ENCODE measurements around the gene GFI1.
"Not testable (repeated sequence)": the region's sequence is repeated elsewhere in the genome, so short reads cannot be mapped to it uniquely, and the experiment has no call there.

The GFI1 gene

DNA sequence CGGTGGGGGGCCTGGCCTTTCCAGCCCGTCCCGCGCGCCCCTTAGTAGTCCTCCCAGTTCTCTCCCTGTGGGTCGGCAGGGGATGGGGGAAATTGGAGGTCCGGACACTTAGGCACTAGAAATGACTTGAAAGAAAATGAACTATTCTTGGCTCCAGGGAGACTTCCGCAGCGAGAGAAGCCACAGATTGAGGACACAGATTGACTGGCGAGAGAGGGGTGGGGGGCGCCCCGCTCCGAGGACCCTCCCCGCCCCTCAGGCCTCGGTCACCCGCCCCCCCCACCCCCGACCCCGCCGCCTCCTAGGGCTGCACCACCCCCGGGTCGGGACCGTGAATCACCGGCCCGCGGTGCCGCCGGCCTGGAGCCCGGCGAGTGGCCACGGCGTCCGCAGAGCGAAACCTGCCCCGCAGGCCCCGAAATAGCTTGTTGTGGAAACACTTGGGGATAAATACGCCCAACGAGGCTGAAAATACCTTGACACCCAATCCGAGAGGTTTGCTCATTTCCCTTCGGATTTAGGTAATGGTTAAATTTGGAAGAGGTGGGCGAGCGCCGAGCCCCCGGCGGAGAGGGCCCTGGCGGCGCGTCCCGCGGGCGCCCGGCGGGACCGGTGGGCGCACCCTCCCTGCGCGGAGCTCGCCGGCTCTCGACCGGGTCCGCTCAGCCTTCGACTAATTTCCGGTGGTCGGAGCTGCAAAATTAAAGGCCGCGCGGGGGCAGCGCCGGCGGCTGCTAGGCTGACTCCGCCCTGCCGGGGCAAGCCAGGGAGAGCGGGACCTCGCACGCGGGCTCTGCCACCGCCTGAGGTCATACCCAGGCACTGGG is at the start of gene GFI1:
Gene GFI1, minus strand, starts transcription at position 675 of the 827 bp plus-strand sequence. CDS start 3,438 bp downstream, outside the sequence.
- no peaks in the 10 kb centered on the region for H3K36me3 ChIP-seq (ENCODE audit: control insufficient read depth, low read depth, low read length)
- H3K4me1 ChIP-seq (ENCODE audit: control insufficient read depth, low read depth, low read length) = peaks cover 14% of the 10 kb centered on the region
- no peak within 1 kb of the TSS for H3K27ac ChIP-seq (ENCODE audit: low read length)
- H3K9me3 ChIP-seq (ENCODE audit: control insufficient read depth, low read depth, low read length) = no peaks in the 10 kb centered on the region
- H3K9ac ChIP-seq (ENCODE audit: low read length) = no peak within 1 kb of the TSS
- peak within 1 kb of the TSS; percentile 55 for H3K4me3 ChIP-seq (ENCODE audit: low read length)
- H3K27me3 ChIP-seq (ENCODE audit: control insufficient read depth, insufficient read depth, low read length) = peaks cover 83% of the 10 kb centered on the region

DNA sequence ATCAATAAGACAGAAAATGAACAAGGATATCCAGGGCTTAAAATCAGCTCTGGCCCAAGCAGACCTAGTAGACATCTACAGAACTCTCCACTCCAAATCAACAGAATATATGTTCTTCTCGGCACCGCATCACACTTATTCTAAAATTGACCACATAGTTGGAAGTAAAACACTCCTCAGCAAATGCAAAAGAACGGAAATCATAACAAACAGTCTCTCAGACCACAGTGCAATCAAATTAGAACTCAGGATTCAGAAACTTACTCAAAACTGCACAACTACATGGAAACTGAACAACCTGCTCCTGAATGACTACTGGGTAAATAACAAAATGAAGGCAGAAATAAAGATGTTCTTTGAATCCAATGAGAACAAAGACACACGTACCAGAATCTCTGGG is 45.6 kb upstream of the GFI1 start:
- not testable (repeated sequence) for H3K27me3 ChIP-seq (ENCODE audit: control insufficient read depth, insufficient read depth, low read length); H3K9me3 ChIP-seq (ENCODE audit: control insufficient read depth, low read depth, low read length); H3K4me1 ChIP-seq (ENCODE audit: control insufficient read depth, low read depth, low read length); H3K4me3 ChIP-seq (ENCODE audit: low read length); H3K9ac ChIP-seq (ENCODE audit: low read length); H3K36me3 ChIP-seq (ENCODE audit: control insufficient read depth, low read depth, low read length); H3K27ac ChIP-seq (ENCODE audit: low read length)

DNA sequence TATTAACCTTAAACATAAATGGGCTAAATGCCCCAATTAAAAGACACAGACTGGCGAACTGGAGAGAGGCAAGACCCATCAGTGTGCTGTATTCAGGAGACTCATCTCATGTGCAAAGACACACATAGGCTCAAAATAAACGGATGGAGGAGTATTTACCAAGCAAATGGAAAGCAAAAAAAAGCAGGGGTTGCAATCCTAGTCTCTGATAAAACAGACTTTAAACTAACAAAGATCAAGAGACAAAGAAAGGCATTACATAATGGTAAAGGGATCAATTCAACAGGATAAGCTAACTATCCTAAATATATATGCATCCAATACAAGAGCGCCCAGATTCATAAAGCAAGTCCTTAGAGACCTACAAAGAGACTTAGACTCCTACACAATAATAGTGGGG is 45.2 kb upstream of the GFI1 start:
- not testable (repeated sequence) for H3K4me3 ChIP-seq (ENCODE audit: low read length); H3K27me3 ChIP-seq (ENCODE audit: control insufficient read depth, insufficient read depth, low read length); H3K4me1 ChIP-seq (ENCODE audit: control insufficient read depth, low read depth, low read length); H3K9ac ChIP-seq (ENCODE audit: low read length); H3K27ac ChIP-seq (ENCODE audit: low read length); H3K36me3 ChIP-seq (ENCODE audit: control insufficient read depth, low read depth, low read length); H3K9me3 ChIP-seq (ENCODE audit: control insufficient read depth, low read depth, low read length)

DNA sequence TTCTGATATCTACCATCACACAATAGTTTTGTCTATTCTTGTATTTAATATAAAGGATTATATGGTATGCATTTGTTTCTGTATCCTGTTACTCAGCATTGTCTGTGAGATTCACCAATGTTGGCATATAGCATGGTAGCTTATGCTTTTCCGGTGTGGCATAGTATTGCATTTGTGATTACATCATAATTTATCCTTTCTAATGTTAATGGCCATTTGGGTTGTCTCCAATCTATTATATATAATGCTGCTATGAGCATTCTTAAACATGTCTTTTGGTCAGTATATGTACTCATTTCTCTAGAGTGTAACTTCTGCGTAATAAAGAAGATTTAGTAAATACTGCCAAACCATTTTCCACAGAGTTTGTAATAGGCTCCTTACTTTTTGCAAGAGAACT is 40.9 kb upstream of the GFI1 start:
- no peaks in the 10 kb centered on the region for H3K27me3 ChIP-seq (ENCODE audit: control insufficient read depth, insufficient read depth, low read length)
- H3K4me3 ChIP-seq (ENCODE audit: low read length) = no peak overlapping the region

DNA sequence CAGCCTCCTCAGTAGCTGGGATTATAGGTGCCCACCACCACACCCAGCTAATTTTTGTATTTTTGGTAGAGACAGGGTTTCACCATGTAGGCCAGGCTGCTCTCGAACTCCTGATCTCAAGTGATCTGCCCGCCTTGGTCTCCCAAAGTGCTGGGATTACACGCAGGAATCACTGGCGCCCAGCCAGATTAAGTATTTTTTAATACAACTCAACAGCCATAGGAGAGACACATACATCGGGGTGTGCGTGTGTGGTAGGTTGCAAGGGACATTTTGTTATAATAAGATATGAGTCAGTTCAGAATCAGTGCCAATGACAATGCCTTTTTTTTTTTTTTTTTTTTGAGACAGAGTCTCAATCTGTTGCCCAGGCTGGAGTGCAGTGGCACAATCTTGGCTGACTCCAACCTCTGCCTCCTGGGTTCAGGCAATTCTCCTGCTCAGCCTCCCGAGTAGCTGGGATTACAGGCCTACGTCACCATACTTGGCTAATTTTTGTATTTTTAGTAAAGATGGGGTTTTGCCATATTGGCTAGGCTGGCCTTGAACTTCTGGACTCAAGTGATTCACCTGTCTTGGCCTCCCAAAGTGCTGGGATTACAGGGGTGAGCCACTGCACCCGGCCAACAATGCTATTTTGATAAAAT is 38.3 kb upstream of the GFI1 start:
- not testable (repeated sequence) for H3K36me3 ChIP-seq (ENCODE audit: control insufficient read depth, low read depth, low read length); H3K4me3 ChIP-seq (ENCODE audit: low read length); H3K27ac ChIP-seq (ENCODE audit: low read length); H3K9me3 ChIP-seq (ENCODE audit: control insufficient read depth, low read depth, low read length); H3K4me1 ChIP-seq (ENCODE audit: control insufficient read depth, low read depth, low read length); H3K27me3 ChIP-seq (ENCODE audit: control insufficient read depth, insufficient read depth, low read length); H3K9ac ChIP-seq (ENCODE audit: low read length)

More for the DNA sequence above, 40.9 kb upstream of the GFI1 start:
- H3K36me3 ChIP-seq (ENCODE audit: control insufficient read depth, low read depth, low read length) = no peaks in the 10 kb centered on the region
- no peaks in the 10 kb centered on the region for H3K9me3 ChIP-seq (ENCODE audit: control insufficient read depth, low read depth, low read length)
- H3K27ac ChIP-seq (ENCODE audit: low read length) = no peak overlapping the region
- H3K4me1 ChIP-seq (ENCODE audit: control insufficient read depth, low read depth, low read length) = no peaks in the 10 kb centered on the region
- no peak overlapping the region for H3K9ac ChIP-seq (ENCODE audit: low read length)

DNA sequence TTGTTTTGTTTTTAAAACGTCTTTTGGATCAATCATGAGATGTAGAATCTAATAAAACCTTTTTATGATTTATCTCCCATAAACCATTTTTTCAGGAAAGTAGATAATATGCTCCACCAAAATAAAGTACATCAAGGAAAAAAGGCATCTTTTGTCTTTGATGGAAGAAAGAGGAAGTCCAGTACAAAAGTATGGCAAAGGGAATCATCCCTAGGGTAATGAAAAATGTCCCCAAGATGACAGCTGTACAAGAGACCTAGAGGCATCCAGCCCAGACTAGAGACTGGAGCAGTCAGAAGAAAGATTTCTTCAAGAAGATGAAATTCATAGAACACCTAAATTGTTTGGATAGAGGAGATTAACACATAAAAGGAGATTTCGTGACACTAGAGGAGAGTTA is 32.3 kb upstream of the GFI1 start:
- no peak overlapping the region for H3K9ac ChIP-seq (ENCODE audit: low read length)
- no peaks in the 10 kb centered on the region for H3K36me3 ChIP-seq (ENCODE audit: control insufficient read depth, low read depth, low read length)
- H3K9me3 ChIP-seq (ENCODE audit: control insufficient read depth, low read depth, low read length) = no peaks in the 10 kb centered on the region
- no peak overlapping the region for H3K4me3 ChIP-seq (ENCODE audit: low read length)
- no peaks in the 10 kb centered on the region for H3K27me3 ChIP-seq (ENCODE audit: control insufficient read depth, insufficient read depth, low read length)
- H3K4me1 ChIP-seq (ENCODE audit: control insufficient read depth, low read depth, low read length) = no peaks in the 10 kb centered on the region
- no peak overlapping the region for H3K27ac ChIP-seq (ENCODE audit: low read length)

DNA sequence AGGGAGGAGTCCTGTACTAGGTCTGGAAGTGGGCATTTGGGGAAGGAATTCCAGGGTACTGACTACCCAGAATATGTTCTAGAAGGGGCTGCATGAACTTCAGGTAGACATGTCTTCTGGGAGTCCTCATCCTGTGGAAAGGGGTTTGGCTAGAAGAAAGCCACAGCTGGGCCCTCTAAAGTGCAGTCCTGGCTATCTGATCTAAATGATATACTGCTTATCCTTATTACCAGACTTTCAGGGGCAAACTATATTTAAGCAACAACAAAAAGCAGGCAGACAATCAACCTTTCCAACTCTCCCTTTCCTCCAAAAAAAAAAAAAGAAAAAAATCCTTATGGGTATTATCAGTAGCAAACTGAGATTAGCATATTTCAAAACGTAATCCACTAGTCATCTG is 29.8 kb upstream of the GFI1 start:
- Histone ChIP-seq H3K9ac (ENCODE audit: low read length) (no peak overlapping the region), H3K27me3 (ENCODE audit: control insufficient read depth, insufficient read depth, low read length) (no peaks in the 10 kb centered on the region), H3K27ac (ENCODE audit: low read length) (no peak overlapping the region), H3K4me1 (ENCODE audit: control insufficient read depth, low read depth, low read length) (no peaks in the 10 kb centered on the region), H3K4me3 (ENCODE audit: low read length) (no peak overlapping the region), H3K9me3 (ENCODE audit: control insufficient read depth, low read depth, low read length) (no peaks in the 10 kb centered on the region), H3K36me3 (ENCODE audit: control insufficient read depth, low read depth, low read length) (no peaks in the 10 kb centered on the region)

DNA sequence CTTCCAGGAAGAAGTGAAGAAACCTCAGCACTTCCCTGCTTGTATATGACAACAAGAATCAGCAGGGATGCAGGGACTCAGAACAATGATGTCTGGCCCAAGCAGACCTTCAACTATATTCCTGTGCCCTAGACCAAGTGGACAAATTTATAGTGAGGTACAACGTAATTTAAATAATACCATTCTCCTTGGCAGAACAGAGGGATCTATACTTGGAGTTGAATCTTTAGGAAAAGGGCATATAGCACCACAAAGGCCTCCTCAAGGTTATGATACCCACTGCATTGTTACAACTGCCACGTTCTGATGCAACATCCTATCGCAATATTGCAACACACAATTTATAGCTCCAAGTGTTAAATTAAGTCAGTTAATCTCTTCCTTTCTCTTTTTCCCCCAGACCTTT is 29.1 kb upstream of the GFI1 start:
- Histone ChIP-seq H3K27ac (ENCODE audit: low read length) (no peak overlapping the region), H3K27me3 (ENCODE audit: control insufficient read depth, insufficient read depth, low read length) (no peaks in the 10 kb centered on the region)

DNA sequence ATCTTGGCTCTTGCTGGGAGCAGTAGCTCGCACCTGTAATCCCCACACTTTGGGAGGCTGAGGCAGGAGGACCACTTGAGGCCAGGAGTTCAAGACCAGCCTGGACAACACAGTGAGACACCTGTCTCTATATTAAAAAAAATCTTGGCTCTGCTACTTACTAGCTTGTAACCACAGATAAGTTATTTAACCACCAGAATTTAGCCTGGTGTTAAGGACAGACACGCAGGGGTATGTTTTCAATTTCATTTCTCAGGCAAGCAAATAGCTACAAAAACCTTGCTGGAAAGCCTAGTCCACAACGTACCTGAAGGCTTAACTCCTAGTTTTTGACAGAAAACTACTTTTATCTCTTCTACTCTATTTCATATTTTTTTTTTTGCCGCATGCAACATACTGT is 24.8 kb upstream of the GFI1 start:
- no peaks in the 10 kb centered on the region for H3K27me3 ChIP-seq (ENCODE audit: control insufficient read depth, insufficient read depth, low read length)
- no peaks in the 10 kb centered on the region for H3K9me3 ChIP-seq (ENCODE audit: control insufficient read depth, low read depth, low read length)
- H3K36me3 ChIP-seq (ENCODE audit: control insufficient read depth, low read depth, low read length) = no peaks in the 10 kb centered on the region
- no peak overlapping the region for H3K27ac ChIP-seq (ENCODE audit: low read length)
- no peak overlapping the region for H3K9ac ChIP-seq (ENCODE audit: low read length)
- no peaks in the 10 kb centered on the region for H3K4me1 ChIP-seq (ENCODE audit: control insufficient read depth, low read depth, low read length)
- no peak overlapping the region for H3K4me3 ChIP-seq (ENCODE audit: low read length)

More for the DNA sequence above, 29.1 kb upstream of the GFI1 start:
- no peak overlapping the region for H3K4me3 ChIP-seq (ENCODE audit: low read length)
- no peaks in the 10 kb centered on the region for H3K36me3 ChIP-seq (ENCODE audit: control insufficient read depth, low read depth, low read length)
- H3K4me1 ChIP-seq (ENCODE audit: control insufficient read depth, low read depth, low read length) = no peaks in the 10 kb centered on the region
- no peaks in the 10 kb centered on the region for H3K9me3 ChIP-seq (ENCODE audit: control insufficient read depth, low read depth, low read length)
- no peak overlapping the region for H3K9ac ChIP-seq (ENCODE audit: low read length)

DNA sequence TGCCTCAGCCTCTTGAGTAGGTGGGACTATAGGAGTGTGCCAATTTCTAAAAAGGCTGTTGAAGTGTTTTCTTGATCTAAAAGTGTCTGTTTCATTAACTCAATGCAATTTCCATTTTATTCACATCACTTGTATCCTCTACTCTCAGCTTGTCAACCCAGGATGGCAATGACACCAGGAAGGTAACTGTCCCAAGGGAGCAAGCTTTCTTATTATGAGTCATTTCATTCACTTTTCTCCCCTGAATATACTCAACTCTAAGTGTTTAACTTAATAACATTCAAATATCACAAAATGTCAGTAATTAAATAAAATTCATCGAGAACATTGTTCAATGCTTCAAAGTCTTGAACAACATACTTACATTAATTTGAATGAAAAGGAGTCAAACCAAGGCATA is 22.9 kb upstream of the GFI1 start:
- H3K4me3 ChIP-seq (ENCODE audit: low read length) = no peak overlapping the region
- H3K36me3 ChIP-seq (ENCODE audit: control insufficient read depth, low read depth, low read length) = no peaks in the 10 kb centered on the region
- no peak overlapping the region for H3K9ac ChIP-seq (ENCODE audit: low read length)
- no peaks in the 10 kb centered on the region for H3K9me3 ChIP-seq (ENCODE audit: control insufficient read depth, low read depth, low read length)
- no peaks in the 10 kb centered on the region for H3K4me1 ChIP-seq (ENCODE audit: control insufficient read depth, low read depth, low read length)
- H3K27ac ChIP-seq (ENCODE audit: low read length) = no peak overlapping the region
- no peaks in the 10 kb centered on the region for H3K27me3 ChIP-seq (ENCODE audit: control insufficient read depth, insufficient read depth, low read length)

DNA sequence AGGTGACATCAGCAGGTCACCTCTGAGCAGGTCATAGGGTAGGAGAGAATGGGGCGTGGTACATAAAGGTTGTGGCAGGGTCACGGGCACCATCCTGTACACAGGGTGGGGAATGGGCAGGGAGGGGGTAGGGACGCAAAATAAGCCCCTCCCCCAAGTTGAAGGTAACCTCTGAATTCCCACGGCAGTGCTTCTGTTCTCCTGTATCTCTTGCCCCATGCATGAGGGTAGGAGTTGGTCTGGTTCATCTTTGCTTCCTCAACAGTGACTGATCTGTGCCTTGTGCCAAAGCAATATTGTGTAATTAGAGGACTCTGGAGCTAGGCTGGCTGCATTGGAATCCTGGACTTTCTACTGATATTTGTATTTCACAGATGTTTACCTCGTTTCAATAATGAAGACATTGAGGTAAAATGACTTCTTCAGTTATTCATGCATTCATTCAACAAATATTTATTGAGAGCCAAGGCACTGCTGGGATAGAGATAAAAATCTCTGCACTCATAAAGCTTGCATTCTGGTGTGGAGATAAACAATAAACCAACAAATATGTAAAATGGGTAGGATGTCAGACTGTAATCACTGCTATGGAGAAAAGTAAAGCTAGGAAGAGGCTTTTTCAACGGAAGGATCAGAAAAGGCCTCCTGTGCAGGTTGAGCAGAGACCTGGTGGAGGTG is 18.4 kb upstream of the GFI1 start:
- no peak overlapping the region for H3K9ac ChIP-seq (ENCODE audit: low read length)
- no peaks in the 10 kb centered on the region for H3K4me1 ChIP-seq (ENCODE audit: control insufficient read depth, low read depth, low read length)
- H3K4me3 ChIP-seq (ENCODE audit: low read length) = no peak overlapping the region

More for the DNA sequence above, 18.4 kb upstream of the GFI1 start:
- H3K27me3 ChIP-seq (ENCODE audit: control insufficient read depth, insufficient read depth, low read length) = no peaks in the 10 kb centered on the region
- no peaks in the 10 kb centered on the region for H3K36me3 ChIP-seq (ENCODE audit: control insufficient read depth, low read depth, low read length)
- H3K9me3 ChIP-seq (ENCODE audit: control insufficient read depth, low read depth, low read length) = no peaks in the 10 kb centered on the region
- no peak overlapping the region for H3K27ac ChIP-seq (ENCODE audit: low read length)

Data from iPS-18a (cell line).